GM12801 (cell line): ENCODE results near the gene WBP2.

ENCODE experiments used
- CTCF ChIP-seq: IDR thresholded peaks from one replicate; pipeline ENCODE4 v1.5.1; 2011; ENCODE audit warnings: control low read depth; ENCODE audit not compliant: insufficient read length; ENCODE audit errors: extremely low read depth

Gene WBP2

GRCh38 chr17:75849279-75849646, 5.9 kb downstream of the WBP2 start:
- TF ChIP-seq CTCF, result no peak

- no peak for TF ChIP-seq CTCF
Observed at GRCh38 chr17:75848523-75849278, 6.4 kb downstream of the WBP2 start.

- no peak for TF ChIP-seq CTCF
Observed at GRCh38 chr17:75847614-75848522, 7.3 kb downstream of the WBP2 start.

- TF ChIP-seq CTCF, result no peak
Observed at GRCh38 chr17:75846692-75847613, 8.2 kb downstream of the WBP2 start.

- TF ChIP-seq CTCF, result no peak
Observed at GRCh38 chr17:75845933-75846691, 9.0 kb downstream of the WBP2 start.

- TF ChIP-seq CTCF, result no peak
Observed at GRCh38 chr17:75845058-75845711, 9.9 kb downstream of the WBP2 start.
